OCI-LY1 (cell line): ENCODE measurements around the gene CLUH.

Experiments used
- H2AFZ ChIP-seq: fragments of 200-600 bp; sonication (generic), shearing (Covaris generic); 2 replicates; pipeline ENCODE4 v1.6.0; 2014; ENCODE audit warnings: antibody characterized with exemption, mild to moderate bottlenecking, low read length
- H3F3A ChIP-seq: fragments of 200-600 bp; sonication (generic), shearing (Covaris generic); 2 replicates; pipeline ENCODE4 v1.6.0; 2014; ENCODE audit warnings: mild to moderate bottlenecking, antibody characterized with exemption, low read length, moderate library complexity; ENCODE audit not compliant: insufficient read depth
- H3K27ac ChIP-seq: fragments of 200-600 bp; sonication (generic); 2 replicates; pipeline ENCODE4 v1.5.1; 2014; ENCODE audit warnings: low read length, mixed run types, mild to moderate bottlenecking, low read depth; ENCODE audit not compliant: poor library complexity, severe bottlenecking
- H3K27me3 ChIP-seq: fragments of 200-600 bp; sonication (generic); 2 replicates; pipeline ENCODE4 v1.6.0; 2014; ENCODE audit warnings: antibody characterized with exemption, mild to moderate bottlenecking, low read length, moderate library complexity; ENCODE audit not compliant: insufficient read depth
- H3K36me3 ChIP-seq: fragments of 200-600 bp; sonication (generic); 2 replicates; pipeline ENCODE4 v1.6.1; 2014; ENCODE audit warnings: mild to moderate bottlenecking, antibody characterized with exemption, low read length, moderate library complexity, mixed read lengths; ENCODE audit not compliant: insufficient read depth
- H3K4me1 ChIP-seq: fragments of 200-600 bp; sonication (generic); 2 replicates; pipeline ENCODE4 v1.5.1; 2014; ENCODE audit warnings: mild to moderate bottlenecking, low read length, moderate library complexity; ENCODE audit not compliant: insufficient read depth, severe bottlenecking
- H3K4me2 ChIP-seq: fragments of 200-600 bp; sonication (generic), shearing (Covaris generic); 2 replicates; pipeline ENCODE4 v1.6.1; 2014; ENCODE audit warnings: low read length
- H3K4me3 ChIP-seq: fragments of 200-600 bp; sonication (generic); 2 replicates; pipeline ENCODE4 v1.5.1; 2014; ENCODE audit warnings: low read length, low read depth, mild to moderate bottlenecking, mixed read lengths; ENCODE audit not compliant: poor library complexity, severe bottlenecking
- H3K79me2 ChIP-seq: fragments of 200-600 bp; shearing (Covaris generic); 2 replicates; pipeline ENCODE4 v1.6.1; 2016; ENCODE audit warnings: mixed run types, low read length, mixed read lengths; ENCODE audit not compliant: insufficient read depth
- H3K9ac ChIP-seq: fragments of 200-600 bp; sonication (generic), shearing (Covaris generic); 2 replicates; pipeline ENCODE4 v1.6.1; 2014; ENCODE audit warnings: mild to moderate bottlenecking, low read length, mixed read lengths
- H3K9me2 ChIP-seq: fragments of 200-600 bp; sonication (generic), shearing (Covaris generic); 2 replicates; pipeline ENCODE4 v1.6.1; 2014; ENCODE audit warnings: low read depth, mild to moderate bottlenecking, low read length, mixed read lengths
- H3K9me3 ChIP-seq: fragments of 200-600 bp; shearing (Covaris generic); 2 replicates; pipeline ENCODE4 v1.6.1; 2014; ENCODE audit warnings: low read length, mixed read lengths
- H4K20me1 ChIP-seq: fragments of 200-600 bp; sonication (generic), shearing (Covaris generic); 2 replicates; pipeline ENCODE4 v1.6.0; 2016; ENCODE audit warnings: mild to moderate bottlenecking, low read length; ENCODE audit not compliant: insufficient read depth
- EZH2 ChIP-seq: fragments of 200-600 bp; sonication (generic), shearing (Covaris generic); IDR thresholded peaks from 2 replicates; pipeline ENCODE4 v1.8.0; 2017; ENCODE audit warnings: borderline replicate concordance, mixed run types, mild to moderate bottlenecking, antibody characterized with exemption, low read length, moderate library complexity, mixed read lengths
- TF ChIP-seq, protein P1 (sequence below): fragments of 200-600 bp; sonication (generic), shearing (Covaris generic); IDR thresholded peaks from 2 replicates; pipeline ENCODE4 v1.5.1; 2017; ENCODE audit warnings: mild to moderate bottlenecking, antibody characterized with exemption, low read length, moderate library complexity, mixed read lengths

Gene CLUH, protein sequence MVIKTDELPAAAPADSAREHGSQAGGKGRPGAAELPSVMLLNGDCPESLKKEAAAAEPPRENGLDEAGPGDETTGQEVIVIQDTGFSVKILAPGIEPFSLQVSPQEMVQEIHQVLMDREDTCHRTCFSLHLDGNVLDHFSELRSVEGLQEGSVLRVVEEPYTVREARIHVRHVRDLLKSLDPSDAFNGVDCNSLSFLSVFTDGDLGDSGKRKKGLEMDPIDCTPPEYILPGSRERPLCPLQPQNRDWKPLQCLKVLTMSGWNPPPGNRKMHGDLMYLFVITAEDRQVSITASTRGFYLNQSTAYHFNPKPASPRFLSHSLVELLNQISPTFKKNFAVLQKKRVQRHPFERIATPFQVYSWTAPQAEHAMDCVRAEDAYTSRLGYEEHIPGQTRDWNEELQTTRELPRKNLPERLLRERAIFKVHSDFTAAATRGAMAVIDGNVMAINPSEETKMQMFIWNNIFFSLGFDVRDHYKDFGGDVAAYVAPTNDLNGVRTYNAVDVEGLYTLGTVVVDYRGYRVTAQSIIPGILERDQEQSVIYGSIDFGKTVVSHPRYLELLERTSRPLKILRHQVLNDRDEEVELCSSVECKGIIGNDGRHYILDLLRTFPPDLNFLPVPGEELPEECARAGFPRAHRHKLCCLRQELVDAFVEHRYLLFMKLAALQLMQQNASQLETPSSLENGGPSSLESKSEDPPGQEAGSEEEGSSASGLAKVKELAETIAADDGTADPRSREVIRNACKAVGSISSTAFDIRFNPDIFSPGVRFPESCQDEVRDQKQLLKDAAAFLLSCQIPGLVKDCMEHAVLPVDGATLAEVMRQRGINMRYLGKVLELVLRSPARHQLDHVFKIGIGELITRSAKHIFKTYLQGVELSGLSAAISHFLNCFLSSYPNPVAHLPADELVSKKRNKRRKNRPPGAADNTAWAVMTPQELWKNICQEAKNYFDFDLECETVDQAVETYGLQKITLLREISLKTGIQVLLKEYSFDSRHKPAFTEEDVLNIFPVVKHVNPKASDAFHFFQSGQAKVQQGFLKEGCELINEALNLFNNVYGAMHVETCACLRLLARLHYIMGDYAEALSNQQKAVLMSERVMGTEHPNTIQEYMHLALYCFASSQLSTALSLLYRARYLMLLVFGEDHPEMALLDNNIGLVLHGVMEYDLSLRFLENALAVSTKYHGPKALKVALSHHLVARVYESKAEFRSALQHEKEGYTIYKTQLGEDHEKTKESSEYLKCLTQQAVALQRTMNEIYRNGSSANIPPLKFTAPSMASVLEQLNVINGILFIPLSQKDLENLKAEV (N-terminal part only)

GRCh38 chr17:2711608-2712299 is at the start of gene CLUH:
CLUH (minus strand) TSS chr17:2711764; CDS start chr17:2711661, 103 bp downstream.
- Histone ChIP-seq H3K4me3 (peak within 1 kb of the TSS; percentile 99), H3K9ac (peak within 1 kb of the TSS; percentile 93), H3K9me3 (no peaks in the 10 kb centered on the region), H3K9me2 (no peaks in the 10 kb centered on the region), H3K36me3 (0 out of 2 replicates have a peak, but pooled peaks cover 5% of the 10 kb centered on the region), H3F3A (no peaks in the 10 kb centered on the region), H2AFZ (peak within 1 kb of the TSS; percentile 96), H3K27ac (peak within 1 kb of the TSS; percentile 70), H3K4me1 (peaks cover 42% of the 10 kb centered on the region), H4K20me1 (no peaks in the 10 kb centered on the region), H3K79me2 (peaks cover 44% of the 10 kb centered on the region), H3K4me2 (peak within 1 kb of the TSS; percentile 88), H3K27me3 (no peaks in the 10 kb centered on the region)
- TF ChIP-seq, protein P1, sequence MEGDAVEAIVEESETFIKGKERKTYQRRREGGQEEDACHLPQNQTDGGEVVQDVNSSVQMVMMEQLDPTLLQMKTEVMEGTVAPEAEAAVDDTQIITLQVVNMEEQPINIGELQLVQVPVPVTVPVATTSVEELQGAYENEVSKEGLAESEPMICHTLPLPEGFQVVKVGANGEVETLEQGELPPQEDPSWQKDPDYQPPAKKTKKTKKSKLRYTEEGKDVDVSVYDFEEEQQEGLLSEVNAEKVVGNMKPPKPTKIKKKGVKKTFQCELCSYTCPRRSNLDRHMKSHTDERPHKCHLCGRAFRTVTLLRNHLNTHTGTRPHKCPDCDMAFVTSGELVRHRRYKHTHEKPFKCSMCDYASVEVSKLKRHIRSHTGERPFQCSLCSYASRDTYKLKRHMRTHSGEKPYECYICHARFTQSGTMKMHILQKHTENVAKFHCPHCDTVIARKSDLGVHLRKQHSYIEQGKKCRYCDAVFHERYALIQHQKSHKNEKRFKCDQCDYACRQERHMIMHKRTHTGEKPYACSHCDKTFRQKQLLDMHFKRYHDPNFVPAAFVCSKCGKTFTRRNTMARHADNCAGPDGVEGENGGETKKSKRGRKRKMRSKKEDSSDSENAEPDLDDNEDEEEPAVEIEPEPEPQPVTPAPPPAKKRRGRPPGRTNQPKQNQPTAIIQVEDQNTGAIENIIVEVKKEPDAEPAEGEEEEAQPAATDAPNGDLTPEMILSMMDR: no peak
- no peak for TF ChIP-seq EZH2

GRCh38 chr17:2758870-2759269 is 47.3 kb upstream of the CLUH start:
- TF ChIP-seq EZH2: no peak
- TF ChIP-seq, protein P1: no peak
- no peaks in the 10 kb centered on the region for H3K4me1 ChIP-seq
- no peaks in the 10 kb centered on the region for H3K9me2 ChIP-seq
- no peaks in the 10 kb centered on the region for H3K79me2 ChIP-seq
- H3K4me3 ChIP-seq: no peak overlapping the region
- H3K4me2 ChIP-seq: no peak overlapping the region
- H3F3A ChIP-seq: no peaks in the 10 kb centered on the region
- H3K27ac ChIP-seq: no peak overlapping the region
- H4K20me1 ChIP-seq: no peaks in the 10 kb centered on the region
- H3K36me3 ChIP-seq: no peaks in the 10 kb centered on the region
- H2AFZ ChIP-seq: no peak overlapping the region
- no peaks in the 10 kb centered on the region for H3K9me3 ChIP-seq
- no peak overlapping the region for H3K9ac ChIP-seq
- no peaks in the 10 kb centered on the region; the same call in 1 of the 2 replicates for H3K27me3 ChIP-seq
